NCI-H524 treated with DMSO at 0.1 percent for 48 hours (cell line): ENCODE data around the gene KRTAP10-4.

Source experiments
- DNase-seq: peaks from one replicate; lab custom pipeline; 2025; lab: John Stamatoyannopoulos, UW

KRTAP10-4 gene

DNA sequence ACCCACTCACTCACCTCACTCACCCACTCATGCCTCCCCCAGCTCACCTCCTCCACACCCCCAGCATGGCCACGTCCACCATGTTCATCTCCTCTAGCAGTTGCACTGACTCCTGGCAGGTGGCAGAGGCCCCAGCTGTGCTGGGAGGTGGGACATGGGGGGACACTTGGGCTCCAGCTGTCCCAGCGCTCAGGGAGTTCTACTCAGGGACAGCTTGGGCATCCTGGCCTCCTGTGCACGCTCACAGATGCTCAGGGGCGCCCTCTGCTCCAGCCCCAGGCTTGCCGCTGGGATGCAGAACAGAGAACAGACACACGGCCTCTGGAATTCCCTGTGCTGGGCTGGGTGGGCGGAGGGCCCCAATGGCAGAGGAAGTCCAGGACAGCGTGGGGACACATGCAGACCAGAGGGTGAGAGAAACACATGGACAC, 43.6 kb downstream of the KRTAP10-4 start:
- peak; percentile 51 for DNase-seq

DNA sequence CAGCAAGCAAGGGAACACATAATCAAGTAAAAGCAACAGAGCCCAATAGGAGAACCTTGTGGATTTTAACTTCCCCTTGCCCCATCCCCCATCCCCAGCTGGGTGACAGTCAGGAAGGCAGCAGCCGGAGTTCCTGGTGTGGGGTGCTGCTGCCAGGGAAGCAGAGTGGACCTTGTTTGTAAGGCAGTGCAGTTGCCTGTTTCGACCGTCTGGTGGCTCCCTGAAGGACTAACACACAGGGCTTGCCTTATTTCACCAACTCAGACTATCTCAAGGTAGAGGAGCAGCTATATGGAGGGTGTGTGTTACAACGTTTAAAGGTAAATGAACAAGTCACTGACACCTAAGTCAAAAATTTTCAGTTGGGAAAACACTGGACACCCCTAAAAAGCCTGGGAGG, 45.0 kb downstream of the KRTAP10-4 start:
- no peak for DNase-seq

DNA sequence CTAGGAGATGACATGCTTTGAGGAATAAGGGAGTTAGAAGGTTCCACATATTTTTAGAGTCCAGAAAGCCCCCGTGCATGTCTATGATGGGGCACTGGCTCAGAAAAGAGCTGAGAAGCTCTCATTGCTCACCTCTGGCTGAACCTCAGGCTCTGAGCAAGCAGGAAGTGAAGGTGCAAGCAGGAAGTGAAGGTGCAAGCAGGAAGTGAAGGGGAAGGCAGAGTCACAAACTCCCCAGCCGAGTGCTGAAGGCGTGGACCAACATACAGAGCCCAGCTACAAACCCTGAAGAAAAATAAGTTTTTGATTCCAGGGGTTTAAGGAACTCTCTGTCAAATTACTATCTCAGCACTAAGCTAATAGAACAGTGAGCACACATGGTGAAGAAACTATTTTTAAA, 45.4 kb downstream of the KRTAP10-4 start:
- DNase-seq: no peak

DNA sequence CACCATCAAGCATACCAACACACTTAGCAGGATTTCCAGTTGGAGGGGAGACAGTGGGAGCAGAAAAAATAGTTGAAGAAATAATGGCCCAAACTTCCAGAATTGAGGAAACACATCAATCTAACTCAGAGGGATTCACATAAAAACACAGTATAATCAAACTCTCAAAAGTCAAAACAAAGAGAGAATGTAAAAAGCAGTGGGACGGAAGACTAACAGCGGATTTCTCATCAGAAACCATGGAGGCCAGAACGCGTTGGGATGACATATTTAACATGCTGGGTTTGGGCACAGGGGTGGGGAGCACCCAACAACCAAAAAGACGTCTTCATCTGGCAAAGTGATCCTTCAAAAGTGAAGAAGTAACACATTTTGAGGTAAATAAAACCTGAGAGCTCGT, 46.4 kb downstream of the KRTAP10-4 start:
- DNase-seq: no peak

DNA sequence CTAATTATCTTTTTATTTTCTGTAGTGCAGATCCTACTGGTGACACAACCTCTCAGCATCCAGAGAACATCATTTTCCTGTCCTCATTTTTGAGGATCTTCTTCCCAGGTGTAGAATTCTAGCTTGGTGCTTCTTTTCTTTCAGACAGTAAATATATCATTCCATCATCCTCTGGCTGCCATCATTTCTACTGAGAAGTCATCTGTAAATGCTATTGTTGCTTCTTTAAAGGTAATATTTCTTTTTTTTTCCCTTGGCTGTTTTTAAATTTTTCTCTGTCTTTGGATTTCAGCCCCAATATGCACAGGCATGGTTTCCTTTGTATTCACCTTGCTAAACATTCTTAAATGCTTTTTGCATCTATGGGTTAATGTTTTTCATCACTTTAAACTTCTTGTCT, 50.0 kb downstream of the KRTAP10-4 start:
- DNase-seq: no peak
